SK-N-SH (cell line): ENCODE measurements around the gene CCDC40. TPM values are rescaled to one million over a fixed set of nuclear protein-coding genes. Genes with fewer than 3 reads are reported as not detected.

Experiments
- CTCF ChIA-PET: fragments of 300-600, 350-600 bp; formaldehyde crosslinking; extraction: SDS; loops from one replicate; lab custom pipeline; 2021; lab: Yijun Ruan, JAX
- POLR2A ChIA-PET: fragments of 350-600 bp; sonication (Branson Sonifier 250); formaldehyde crosslinking; extraction: SDS; loops from one replicate; lab custom pipeline; 2020; ENCODE audit warnings: antibody characterized with exemption, inconsistent platforms; lab: Yijun Ruan, JAX
- DNase-seq: peaks from one replicate; pipeline ENCODE4 v3.0.0; 2012
- H2AFZ ChIP-seq: fragments of 200-600 bp; sonication (generic); 2 replicates; pipeline ENCODE4 v1.8.1; 2016; ENCODE audit warnings: antibody characterized with exemption, mild to moderate bottlenecking, low read depth
- H3F3A ChIP-seq: fragments of 200-600 bp; sonication (generic); replicated peaks from 2 replicates; pipeline ENCODE3; 2016; ENCODE audit warnings: antibody characterized with exemption, mild to moderate bottlenecking; ENCODE audit not compliant: insufficient read depth
- H3K27ac ChIP-seq, 2 experiments: fragments of 200-500 bp in 1 of 2; fragments of 200-600 bp in 1 of 2; sonication (Bioruptor generic) in 1 of 2; sonication (generic), shearing (Covaris generic) in 1 of 2; 2 replicates each; pipeline versions ENCODE4 v1.5.1 to v1.6.1; 2014 to 2016; ENCODE audit warnings: low read depth in 2 of 2, inconsistent platforms in 1 of 2, low read length in 1 of 2, mild to moderate bottlenecking in 1 of 2, mixed read lengths in 1 of 2
- H3K27me3 ChIP-seq: fragments of 200-600 bp; sonication (generic), shearing (Covaris generic); 2 replicates; pipeline ENCODE4 v1.6.1; 2016; ENCODE audit warnings: mixed run types; ENCODE audit not compliant: insufficient read depth
- H3K36me3 ChIP-seq, 2 experiments: fragments of 200-500 bp in 1 of 2; fragments of 200-600 bp in 1 of 2; sonication (Bioruptor generic) in 1 of 2; sonication (generic) in 1 of 2; replicated peaks in 1 of 2; 2 replicates each; pipeline versions ENCODE3 to v1.5.1; 2014 to 2016; ENCODE audit warnings: low read length in 1 of 2, mild to moderate bottlenecking in 1 of 2; ENCODE audit not compliant: insufficient read depth in 2 of 2, control insufficient read depth in 1 of 2
- H3K4me1 ChIP-seq, 2 experiments: fragments of 200-500 bp in 1 of 2; fragments of 200-600 bp in 1 of 2; sonication (Bioruptor generic) in 1 of 2; sonication (generic), shearing (Covaris generic) in 1 of 2; 2 replicates each; pipeline versions ENCODE4 v1.5.1 to v1.6.1; 2014 to 2016; ENCODE audit warnings: low read depth in 1 of 2, low read length in 1 of 2, mixed run types in 1 of 2; ENCODE audit not compliant: insufficient read depth in 2 of 2, control insufficient read depth in 1 of 2
- H3K4me2 ChIP-seq: fragments of 200-600 bp; sonication (generic), shearing (Covaris generic); 2 replicates; pipeline ENCODE4 v1.6.1; 2017; ENCODE audit warnings: mixed run types
- H3K4me3 ChIP-seq, 2 experiments: fragments of 200-500 bp in 1 of 2; fragments of 200-600 bp in 1 of 2; sonication (Bioruptor generic) in 1 of 2; sonication (generic), shearing (Covaris generic) in 1 of 2; 2 replicates each; pipeline versions ENCODE4 v1.5.1 to v1.8.1; 2014 to 2016; ENCODE audit warnings: low read depth in 2 of 2, inconsistent platforms in 1 of 2, low read length in 1 of 2, mild to moderate bottlenecking in 1 of 2, mixed read lengths in 1 of 2, moderate library complexity in 1 of 2
- H3K79me2 ChIP-seq: fragments of 200-600 bp; sonication (generic); 2 replicates; pipeline ENCODE4 v1.8.1; 2017; ENCODE audit warnings: mild to moderate bottlenecking; ENCODE audit not compliant: insufficient read depth
- H3K9ac ChIP-seq: fragments of 200-600 bp; sonication (generic); 2 replicates; pipeline ENCODE4 v1.6.1; 2017; ENCODE audit warnings: mixed run types
- H3K9me2 ChIP-seq: fragments of 200-600 bp; sonication (generic); 2 replicates; pipeline ENCODE4 v1.6.1; 2017; ENCODE audit warnings: mixed run types
- H3K9me3 ChIP-seq: fragments of 200-600 bp; sonication (generic); 2 replicates; pipeline ENCODE4 v1.6.1; 2017; ENCODE audit warnings: mixed run types, mild to moderate bottlenecking, moderate library complexity
- H4K20me1 ChIP-seq: fragments of 200-600 bp; sonication (generic); 2 replicates; pipeline ENCODE4 v1.6.1; 2017; ENCODE audit warnings: mild to moderate bottlenecking, mixed run types; ENCODE audit not compliant: insufficient read depth
- CTCF ChIP-seq: fragments of 200-600 bp; sonication (generic); IDR thresholded peaks from 2 replicates; pipeline ENCODE4 v1.6.1; 2017; ENCODE audit warnings: antibody characterized with exemption, mild to moderate bottlenecking, moderate library complexity
- ELF1 ChIP-seq: IDR thresholded peaks from 2 replicates; pipeline ENCODE4 v1.4.0; 2012
- EZH2phosphoT487 ChIP-seq: fragments of 200-600 bp; sonication (generic); IDR thresholded peaks from 2 replicates; pipeline ENCODE4 v1.6.1; 2017; ENCODE audit warnings: low read depth, mixed run types, mild to moderate bottlenecking, antibody characterized with exemption, moderate library complexity, borderline replicate concordance
- FOSL2 ChIP-seq: IDR thresholded peaks from 2 replicates; pipeline ENCODE4 v1.4.0; 2012; ENCODE audit warnings: low read depth, mild to moderate bottlenecking, moderate library complexity, borderline replicate concordance
- FOXM1 ChIP-seq: IDR thresholded peaks from 2 replicates; pipeline ENCODE4 v1.4.0; 2012; ENCODE audit warnings: low read depth, mild to moderate bottlenecking
- GATA2 ChIP-seq: sonication (generic); formaldehyde crosslinking; IDR thresholded peaks from 2 replicates; pipeline ENCODE4 v1.5.0; 2020; ENCODE audit warnings: mild to moderate bottlenecking, missing genetic modification reagents
- MAX ChIP-seq: IDR thresholded peaks from 2 replicates; pipeline ENCODE4 v1.4.0; 2012; ENCODE audit warnings: low read depth
- MXI1 ChIP-seq: IDR thresholded peaks from 2 replicates; pipeline ENCODE4 v1.6.1; 2012; ENCODE audit warnings: mild to moderate bottlenecking, low read depth, low read length, improper control_type of control experiment
- PBX3 ChIP-seq: IDR thresholded peaks from 2 replicates; pipeline ENCODE4; 2012
- POLR2AphosphoS5 ChIP-seq: IDR thresholded peaks from 2 replicates; pipeline ENCODE4 v1.6.1; 2012; ENCODE audit warnings: low read depth, low read length
- RCOR1 ChIP-seq: fragments of 150-350 bp; IDR thresholded peaks from 2 replicates; pipeline ENCODE4 v1.6.1; 2017; ENCODE audit warnings: antibody characterized with exemption, low read length
- REST ChIP-seq: IDR thresholded peaks from 2 replicates; pipeline ENCODE4 v1.6.1; 2012; ENCODE audit warnings: mild to moderate bottlenecking, low read depth, low read length, moderate library complexity
- RXRA ChIP-seq: IDR thresholded peaks from 2 replicates; pipeline ENCODE4 v1.4.0; 2012; ENCODE audit warnings: low read depth, mild to moderate bottlenecking, borderline replicate concordance
- TAF1 ChIP-seq: IDR thresholded peaks from 2 replicates; pipeline ENCODE4 v1.6.1; 2012; ENCODE audit warnings: low read depth, mild to moderate bottlenecking, low read length, moderate library complexity, borderline replicate concordance
- TEAD4 ChIP-seq: IDR thresholded peaks from 2 replicates; pipeline ENCODE4 v1.4.0; 2012; ENCODE audit warnings: mild to moderate bottlenecking, borderline replicate concordance; ENCODE audit not compliant: insufficient read depth
- ZBTB33 ChIP-seq: IDR thresholded peaks from 2 replicates; pipeline ENCODE4 v1.4.0; 2012; ENCODE audit warnings: low read depth, borderline replicate concordance
- WGBS: methylation state at CpG from one replicate; pipeline ENCODE4 v1.1.6; 2017; ENCODE audit warnings: low lambda C conversion rate; 5-methylcytosine and 5-hydroxymethylcytosine counted together
- polyA plus RNA-seq, 3 experiments: library from polyadenylated mRNA; depleted of rRNA; stranded (reverse); fragments of >200 nt; gene quantifications; 2 replicates each; pipeline ENCODE4 v1.2.3, GENCODE V29; 2012

Gene CCDC40
- polyA plus RNA-seq, 1 of the 3 experiments (the other 2 are of a cell fraction), result 17.3 TPM

- ChIA-PET CTCF (interaction anchor here (0.7 to 1.8 kb wide), 5 partner anchors 13 to 124 kb away, joined by 3 to 8 read pairs (median 3); no protein-coding TSS in a partner anchor), POLR2A (no interaction called here)
- H3K27me3 ChIP-seq, result no peaks in the 10 kb centered on the region
- WGBS, result 39% methylated on average over 4 of the region's 4 CpGs
- H2AFZ ChIP-seq, result no peak overlapping the region
- H3K9ac ChIP-seq, result no peak overlapping the region
- H4K20me1 ChIP-seq, result no peaks in the 10 kb centered on the region
- H3K4me1 ChIP-seq, result no peaks in the 10 kb centered on the region
- no peaks in the 10 kb centered on the region for H3K79me2 ChIP-seq
- H3K9me2 ChIP-seq, result no peaks in the 10 kb centered on the region
- H3K9me3 ChIP-seq, result no peaks in the 10 kb centered on the region
- H3K36me3 ChIP-seq, result peaks cover 13 to 15% of the 10 kb centered on the region in 2 experiments
- TF ChIP-seq FOXM1, result no peak
- TF ChIP-seq REST, result no peak
- no peak for TF ChIP-seq ZBTB33
- TF ChIP-seq POLR2AphosphoS5, result no peak
- no peak for TF ChIP-seq TEAD4
- no peak for TF ChIP-seq MAX
- TF ChIP-seq MXI1, result no peak
- no peak for TF ChIP-seq GATA2
- TF ChIP-seq CTCF, result no peak
- no peak for TF ChIP-seq RCOR1
- no peak for TF ChIP-seq FOSL2
- TF ChIP-seq TAF1, result no peak
- no peak for TF ChIP-seq ELF1
- TF ChIP-seq EZH2phosphoT487, result no peak
- TF ChIP-seq PBX3, result no peak
- TF ChIP-seq RXRA, result no peak
- peaks cover 12% of the 10 kb centered on the region for H3F3A ChIP-seq
- no peak overlapping the region for H3K4me3 ChIP-seq
- no peak for DNase-seq
- no peak overlapping the region for H3K27ac ChIP-seq
- no peak overlapping the region for H3K4me2 ChIP-seq
Measured at GRCh38 chr17:80129006-80129565, 92.6 kb downstream of the CCDC40 start.
